Dermis microvascular lymphatic vessel endothelial cell (primary cell): ENCODE measurements around the gene ST3GAL4. TPM values are rescaled to one million over a fixed set of nuclear protein-coding genes. Genes with fewer than 3 reads are reported as not detected.

Experiments
- DNase-seq, 2 donors: peaks; one replicate each; pipeline versions ENCODE4 v3.0.0 to v3.0.0-alpha.2; 2010; ENCODE audit warnings: low read depth in 2 of 2
- total RNA-seq: library from RNA; depleted of rRNA; stranded (reverse); fragments of >200 nt; gene quantifications from 2 replicates; pipeline ENCODE4 v1.2.1, GENCODE V29; 2014

ST3GAL4 gene
- total RNA-seq, 1 donor from 2014 or later: 12.5 TPM

DNA sequence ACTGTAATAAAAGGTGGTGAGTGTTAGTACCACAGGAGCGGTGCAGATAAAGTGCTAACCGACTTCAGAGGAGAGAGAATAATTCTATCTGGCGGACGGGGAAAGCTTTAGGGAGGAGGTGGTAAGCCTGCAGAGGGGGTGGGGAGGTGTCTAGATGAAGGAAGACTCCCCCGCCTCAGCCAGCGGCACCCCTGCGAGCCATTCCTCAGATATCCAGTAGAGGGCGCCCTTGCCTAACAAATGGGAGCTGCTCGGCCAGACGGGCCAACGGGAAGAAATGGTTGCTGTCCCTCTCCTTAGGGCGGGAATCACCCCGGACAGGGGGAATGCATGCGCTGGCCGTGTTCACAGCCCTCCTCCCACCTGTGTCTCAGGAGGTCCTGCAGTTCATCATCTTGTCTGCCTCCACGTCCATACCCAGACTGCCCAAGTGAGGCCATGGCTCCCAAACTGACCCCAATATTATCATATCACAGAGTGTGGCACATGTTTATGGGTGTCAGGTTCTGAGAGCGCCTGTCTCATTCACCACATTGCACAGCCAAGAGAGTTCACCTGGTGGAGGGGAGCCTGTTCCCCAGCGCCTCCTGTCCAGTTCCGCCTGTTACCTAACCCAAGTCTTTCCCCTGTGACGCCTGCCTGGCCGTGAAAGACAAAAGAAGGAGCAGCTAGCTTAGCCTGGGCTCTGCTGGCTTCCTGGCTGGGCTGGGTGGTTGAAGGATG lies 85.5 kb downstream of the ST3GAL4 start:
- DNase-seq: peak; percentile 29 to 69

DNA sequence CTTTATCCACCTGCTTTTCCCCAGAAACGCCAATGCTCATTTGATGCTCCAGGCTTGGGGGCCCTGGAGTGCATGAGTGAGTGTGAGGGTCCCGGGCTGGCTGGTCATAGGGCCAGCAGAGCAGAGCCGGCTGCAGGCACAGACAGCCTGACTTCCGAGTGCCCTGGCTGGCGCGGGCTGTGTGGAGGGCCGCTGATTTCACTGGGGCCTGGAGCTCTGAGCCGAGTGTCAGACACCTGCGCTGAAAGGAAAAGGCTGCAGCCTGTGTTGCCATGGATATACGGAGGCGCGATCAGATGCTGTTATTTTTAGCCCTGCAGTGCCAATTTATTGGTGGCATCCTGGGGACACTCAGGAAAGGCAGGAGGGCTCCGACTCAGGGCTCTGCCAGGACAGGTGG lies 87.6 kb downstream of the ST3GAL4 start:
- DNase-seq: no peak

DNA sequence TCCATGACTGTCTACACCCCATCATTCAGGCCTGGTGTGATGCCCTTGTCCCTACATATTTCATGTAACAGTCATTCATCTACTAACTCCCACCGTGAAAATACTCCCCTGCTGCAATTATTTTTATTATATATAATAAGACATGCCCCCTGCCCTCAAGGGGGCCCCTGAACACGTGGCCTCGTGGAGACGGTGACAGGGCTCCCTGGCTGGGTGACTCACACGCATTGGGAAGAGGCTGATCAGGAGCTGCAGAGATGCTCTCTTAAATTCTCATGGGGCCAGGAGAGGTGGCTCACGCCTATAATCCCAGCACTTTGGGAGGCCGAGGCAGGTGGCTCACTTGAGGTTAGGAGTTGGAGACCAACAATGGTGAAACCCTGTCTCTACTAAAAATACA lies 88.6 kb downstream of the ST3GAL4 start:
- DNase-seq: no peak

DNA sequence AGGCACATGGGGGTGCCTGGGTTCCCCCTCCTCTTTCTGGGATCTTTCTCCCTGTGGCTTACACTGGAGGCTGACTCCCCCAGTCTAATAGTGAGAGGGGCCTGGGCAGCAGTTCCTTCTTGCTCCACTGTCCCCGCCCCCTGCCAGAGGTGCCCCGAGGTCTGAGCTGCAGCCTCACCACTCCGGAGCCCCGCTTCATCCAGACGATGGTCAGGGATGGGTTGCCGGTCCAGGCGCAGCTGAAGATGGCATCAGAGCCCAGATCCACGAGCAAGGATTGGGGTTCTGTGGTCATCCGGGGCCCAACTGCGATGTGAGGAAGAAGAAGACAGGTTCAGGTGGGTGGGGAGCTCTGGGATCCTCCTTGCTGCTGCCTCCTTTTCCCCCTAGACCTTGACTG lies 91.1 kb downstream of the ST3GAL4 start:
- DNase-seq: no peak

DNA sequence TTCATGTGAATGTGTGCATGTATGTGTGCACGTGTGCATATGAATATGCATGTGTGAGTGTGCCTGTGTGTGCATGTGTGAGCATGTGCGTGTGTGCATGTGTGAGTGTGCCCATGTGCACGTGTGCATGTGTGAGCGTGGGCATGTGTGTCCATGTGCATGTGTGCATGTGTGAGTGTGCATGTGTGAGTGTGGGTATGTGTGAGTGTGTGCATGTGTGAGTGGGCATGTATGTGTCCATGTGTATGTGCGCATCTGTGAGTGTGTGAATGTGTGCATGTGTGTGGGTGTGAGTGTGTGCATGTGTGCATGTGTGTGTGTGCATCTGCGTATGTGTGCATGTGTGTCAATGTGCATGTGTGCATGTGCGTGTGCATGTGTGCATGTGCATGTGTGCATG lies 94.7 kb downstream of the ST3GAL4 start:
- no peak for DNase-seq

DNA sequence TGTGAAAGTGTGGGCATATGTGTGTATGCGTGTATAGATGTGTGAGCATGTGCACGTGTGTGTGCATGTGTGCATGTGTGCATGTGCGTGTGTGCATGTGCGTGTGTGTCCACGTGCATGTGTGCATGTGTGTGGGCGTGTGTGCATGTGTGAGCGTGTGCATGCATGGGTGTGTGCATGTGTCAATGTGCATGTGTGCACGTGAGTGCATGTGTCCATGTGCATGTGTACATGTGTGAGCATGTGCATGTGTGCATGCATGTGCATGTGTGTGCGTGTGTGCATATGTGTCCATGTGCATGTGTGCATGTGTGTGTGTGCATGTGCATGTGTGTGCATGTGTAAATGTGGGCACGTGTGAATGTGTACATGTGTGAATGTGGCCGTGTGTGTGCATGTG lies 95.3 kb downstream of the ST3GAL4 start:
- DNase-seq: no peak

DNA sequence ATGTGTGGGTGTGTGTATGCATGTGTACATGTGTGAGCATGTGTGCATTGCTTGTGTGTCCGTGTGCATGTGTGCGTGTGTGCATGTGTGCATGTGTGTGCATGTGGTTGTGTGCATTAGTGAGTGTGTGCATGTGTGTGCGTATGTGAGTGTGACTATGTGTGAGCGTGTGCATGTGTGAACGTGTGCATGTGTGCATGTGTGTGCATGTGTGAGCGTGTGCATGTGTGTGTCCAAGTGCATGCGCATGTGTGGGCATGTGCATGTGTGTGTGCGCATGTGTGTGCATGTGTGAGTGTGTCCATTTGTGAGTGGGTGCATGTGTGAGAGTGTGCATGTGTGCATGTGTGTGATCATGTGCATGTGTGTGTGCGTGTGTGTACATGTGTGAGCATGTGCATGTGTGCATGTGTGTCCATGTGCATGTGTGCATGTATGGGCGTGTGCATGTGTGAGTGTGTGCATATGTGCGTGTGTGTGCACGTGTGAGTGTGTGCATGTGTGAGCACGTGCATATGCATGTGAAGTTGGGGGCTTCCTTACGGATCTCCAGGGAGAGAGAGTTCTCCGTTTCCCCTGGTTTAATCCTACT lies 95.8 kb downstream of the ST3GAL4 start:
- no peak for DNase-seq

DNA sequence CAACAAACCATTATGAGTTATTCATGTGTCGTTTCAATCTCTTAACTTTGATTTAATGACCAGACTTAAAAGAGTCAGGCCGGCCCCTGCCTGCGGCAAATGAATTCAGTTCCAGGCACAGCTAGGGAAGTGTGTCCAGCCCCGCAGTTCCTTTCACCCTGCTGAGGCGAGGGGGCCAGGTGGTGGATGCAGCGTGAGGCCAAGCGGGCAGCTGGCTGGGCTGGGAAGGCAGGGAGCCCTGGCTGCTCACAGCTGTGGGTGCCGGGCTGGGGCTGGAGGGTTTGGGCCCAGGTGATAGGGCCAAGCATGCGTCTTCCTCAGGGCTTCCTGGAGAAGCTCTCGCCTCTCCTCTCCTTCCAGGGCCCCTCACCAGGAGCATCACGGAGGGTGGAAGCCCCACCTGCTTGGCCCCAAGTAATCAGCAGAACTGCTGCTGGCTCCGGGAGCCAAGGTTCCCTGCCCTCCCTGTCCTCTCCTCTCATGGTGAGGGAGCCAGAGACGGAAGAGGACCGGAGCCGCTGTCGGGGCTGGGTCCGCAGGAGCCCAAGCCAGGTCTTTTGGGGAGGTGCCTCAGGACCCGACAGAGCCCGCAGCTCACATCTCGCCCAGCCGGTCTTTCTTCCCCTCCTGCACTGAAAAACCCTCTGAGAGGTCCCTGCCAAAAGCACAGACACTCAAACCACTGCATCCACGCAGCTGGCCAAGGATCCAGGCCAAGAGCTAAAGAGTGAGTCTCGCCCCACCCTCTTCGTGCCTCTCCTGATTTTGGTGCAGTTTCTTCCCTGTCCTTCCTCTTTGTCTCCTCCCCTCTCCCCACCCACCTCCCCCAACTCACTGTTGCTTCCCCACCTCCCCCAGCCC lies 97.0 kb downstream of the ST3GAL4 start:
- no peak for DNase-seq

DNA sequence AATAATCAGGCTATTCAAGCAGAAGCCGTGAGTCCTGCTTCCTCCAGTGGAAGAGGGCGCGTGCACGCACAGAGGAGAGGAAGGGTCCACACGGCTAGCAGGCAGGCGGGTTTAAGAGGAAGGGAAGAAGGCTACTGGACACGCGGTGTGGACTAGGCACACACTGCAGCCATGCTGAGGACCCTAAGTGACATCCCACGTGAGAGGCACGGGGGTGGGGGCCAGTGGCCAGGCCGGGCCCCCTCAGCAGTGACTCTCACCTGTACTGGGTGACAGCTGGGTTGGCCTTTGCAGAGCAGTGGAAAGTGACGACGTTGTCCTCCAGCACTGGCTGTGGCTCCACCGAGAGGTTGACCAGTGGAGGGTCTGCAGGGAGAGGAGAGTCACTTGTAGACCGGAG lies 100.6 kb downstream of the ST3GAL4 start:
- DNase-seq: no peak

DNA sequence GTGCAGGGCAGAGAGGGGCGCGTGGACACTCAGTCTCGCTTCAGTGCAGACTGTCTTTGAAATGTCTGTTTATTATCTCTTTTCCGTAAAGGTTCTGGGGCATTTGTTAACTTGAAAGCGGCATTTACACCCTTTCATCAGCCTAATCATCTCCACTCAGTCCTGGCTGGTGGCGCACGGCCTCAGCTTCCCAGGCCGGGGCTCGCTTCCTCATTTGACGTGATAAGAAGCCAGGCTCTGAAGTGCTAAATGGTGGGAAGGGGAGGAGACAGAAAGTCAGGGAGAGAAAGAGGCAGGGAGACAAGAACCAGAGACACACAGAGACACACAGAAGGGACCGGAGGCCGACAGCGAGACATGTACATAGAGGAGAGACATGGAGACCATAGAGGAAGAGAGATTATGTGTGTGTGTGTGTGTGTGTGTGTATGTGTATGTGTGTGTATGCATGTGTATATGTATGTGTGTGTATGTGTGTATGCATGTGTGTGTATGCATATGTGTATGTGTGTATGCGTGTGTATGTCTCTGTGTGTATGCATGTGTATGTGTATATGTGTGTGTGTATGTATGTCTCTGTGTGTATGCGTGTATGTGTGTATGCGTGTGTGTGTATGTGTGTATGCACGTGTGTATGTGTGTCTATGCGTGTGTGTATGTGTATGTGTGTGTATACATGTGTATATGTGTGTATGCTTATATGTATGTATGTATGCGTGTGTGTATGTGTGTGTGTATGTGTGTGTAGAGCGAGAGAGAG lies 101.5 kb downstream of the ST3GAL4 start:
- no peak for DNase-seq

DNA sequence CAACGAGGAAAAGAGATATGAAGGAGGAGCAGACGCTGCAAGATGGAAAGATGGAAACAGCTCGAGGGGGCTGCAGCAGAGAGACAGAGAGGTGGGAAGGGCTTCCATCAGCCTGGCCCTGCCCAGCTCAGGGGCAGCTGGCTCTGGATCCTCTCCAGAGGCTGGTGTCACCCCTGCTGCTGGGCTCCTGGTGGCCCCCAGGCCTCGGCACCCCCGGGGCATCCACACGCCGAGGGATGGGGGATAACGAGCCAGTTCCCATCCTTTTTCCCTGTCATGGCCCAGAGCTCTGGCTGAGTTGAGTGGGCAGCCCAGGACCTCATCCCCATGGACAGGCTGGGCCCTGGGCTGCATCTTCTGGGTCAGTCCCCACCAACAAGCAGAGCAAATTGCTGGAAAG lies 102.3 kb downstream of the ST3GAL4 start:
- DNase-seq: no peak

DNA sequence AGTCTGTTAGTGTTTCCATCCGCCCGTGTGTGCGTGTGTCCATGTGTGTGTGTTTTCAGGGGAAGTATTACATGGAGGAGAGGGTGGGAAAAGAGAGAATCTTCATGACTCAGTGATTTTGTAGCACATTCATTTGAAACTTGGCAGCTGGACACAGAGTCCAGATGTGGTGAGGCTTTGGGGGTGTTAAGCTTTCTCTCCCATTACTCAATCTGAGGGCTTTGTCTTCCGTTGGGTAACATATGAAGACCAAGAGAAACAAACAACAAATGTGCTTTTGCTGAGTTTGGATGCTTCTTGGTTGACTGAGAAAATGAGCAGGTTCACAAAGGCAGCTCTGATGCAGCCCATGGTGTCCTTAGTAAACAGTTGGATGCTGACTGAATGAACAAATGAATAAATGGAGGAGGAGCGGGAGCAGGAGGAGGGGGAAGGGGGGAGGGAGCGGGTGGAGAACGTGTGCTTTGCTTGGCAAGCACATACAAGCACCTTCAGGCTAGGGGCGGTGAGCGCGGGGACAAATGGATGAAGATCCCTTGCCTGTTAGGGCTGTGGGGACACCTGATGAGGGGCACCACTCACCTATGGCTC lies 104.3 kb downstream of the ST3GAL4 start:
- DNase-seq: no peak

DNA sequence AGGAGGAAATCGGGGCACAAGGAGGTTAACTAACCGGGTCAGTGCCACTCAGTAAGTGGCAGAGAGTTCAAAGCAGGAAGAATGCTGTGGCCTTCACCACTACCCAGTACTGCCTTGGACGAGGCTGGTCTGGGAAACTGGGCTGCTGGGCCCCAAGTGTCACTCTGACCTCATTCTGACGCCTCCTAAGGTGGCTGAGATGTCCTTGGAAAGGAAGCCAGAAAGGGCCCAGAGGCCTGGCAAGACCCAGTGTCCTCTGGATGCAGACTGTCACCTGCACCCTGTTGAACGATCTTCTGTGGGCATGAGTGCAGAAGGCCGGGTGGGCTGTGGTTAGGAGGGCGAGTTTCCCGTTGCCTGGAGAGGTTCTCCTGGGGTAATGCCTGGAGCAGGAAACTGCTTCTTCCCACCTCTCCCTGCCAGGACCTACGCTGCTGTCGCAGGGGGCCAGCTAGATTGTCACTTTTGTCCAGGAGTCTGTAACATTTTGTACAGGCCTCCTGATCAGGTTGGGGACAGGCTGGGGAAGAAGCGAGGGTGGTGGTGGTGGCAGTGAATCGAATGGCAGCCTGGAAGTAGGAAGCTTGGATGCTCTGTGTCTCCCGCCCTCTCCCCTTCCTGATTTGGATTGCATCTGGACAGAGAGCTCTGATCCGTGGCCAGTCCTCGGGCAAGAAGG lies 105.1 kb downstream of the ST3GAL4 start:
- no peak for DNase-seq

DNA sequence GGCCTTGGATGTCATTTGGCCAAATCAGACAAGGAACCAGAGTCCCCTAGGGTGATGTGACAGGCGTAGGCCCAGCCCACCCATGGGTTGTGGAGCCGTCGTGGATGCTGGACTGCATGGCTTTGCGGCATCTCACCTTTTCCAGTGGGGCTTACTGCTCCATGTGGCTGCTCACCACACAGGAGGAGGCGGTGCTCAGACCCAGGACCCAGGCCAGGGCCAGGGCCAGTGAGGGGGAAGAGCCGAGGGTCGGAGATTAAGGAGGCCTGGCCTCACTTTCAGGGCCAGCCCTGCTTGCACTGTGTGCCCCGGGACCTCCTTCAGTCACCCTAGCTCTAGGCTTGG lies 105.6 kb downstream of the ST3GAL4 start:
- DNase-seq: no peak

DNA sequence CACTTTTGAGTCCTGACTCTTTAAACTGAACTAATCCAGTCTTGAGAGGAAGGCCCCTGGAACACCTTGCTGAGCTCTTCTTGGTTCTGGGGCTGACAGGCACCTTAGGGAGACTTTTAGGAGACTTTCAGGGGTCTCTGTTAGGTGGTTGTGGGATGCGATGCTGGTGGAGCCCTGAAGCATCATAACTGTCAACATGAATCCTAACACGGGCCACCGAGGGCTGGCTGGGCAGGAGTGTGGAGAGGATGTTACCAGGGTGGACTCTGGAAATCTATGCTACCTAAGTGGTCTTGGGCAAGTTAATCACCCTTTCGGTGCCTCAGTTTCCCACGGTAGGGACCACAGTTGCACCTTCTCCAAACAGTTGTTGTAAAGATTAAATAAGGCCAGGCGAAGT lies 106.5 kb downstream of the ST3GAL4 start:
- no peak for DNase-seq

DNA sequence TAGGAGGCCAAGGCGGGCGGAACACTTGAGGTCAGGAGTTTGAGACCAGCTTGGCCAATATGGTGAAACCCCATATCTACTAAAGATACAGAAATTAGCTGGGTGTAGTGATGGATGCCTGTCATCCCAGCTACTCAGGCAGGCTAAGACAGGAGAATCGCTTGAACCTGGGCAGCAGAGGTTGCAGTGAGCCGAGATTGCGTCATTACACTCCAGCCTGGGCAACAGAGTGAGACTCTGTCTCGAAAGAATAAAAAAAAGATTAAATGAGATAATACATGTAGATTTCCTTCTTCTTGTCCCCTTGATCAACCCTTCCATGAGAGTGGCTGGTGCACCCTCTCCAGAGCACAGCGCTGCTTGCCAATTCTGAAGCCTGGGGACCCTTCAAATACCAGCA lies 106.9 kb downstream of the ST3GAL4 start:
- DNase-seq: no peak

Other genes with a start within 250 kb of the ST3GAL4 start
- gene RPUSD4, start 144.0 kb upstream of the ST3GAL4 start, total RNA-seq: 31.2 and 33.3 TPM in 2 replicates
- gene FAM118B, start 143.9 kb upstream of the ST3GAL4 start, total RNA-seq: 20.5 and 26.0 TPM in 2 replicates
- 39.4 and 47.4 TPM in 2 replicates for gene SRPRA, start 86.8 kb upstream of the ST3GAL4 start, total RNA-seq
- gene FOXRED1, start 86.5 kb upstream of the ST3GAL4 start, total RNA-seq: 12.0 and 14.1 TPM in 2 replicates
- gene TIRAP, start 72.6 kb upstream of the ST3GAL4 start, total RNA-seq: 4.7 and 5.7 TPM in 2 replicates
- 7.2 and 8.5 TPM in 2 replicates for gene DCPS, start 51.6 kb upstream of the ST3GAL4 start, total RNA-seq